ENCODE data around the gene ADAP1. TPM values are rescaled to one million over a fixed set of nuclear protein-coding genes. Genes with fewer than 3 reads are reported as not detected.
A peak's percentile ranks its signal among the peaks of the same experiment; 100 is the strongest.

ADAP1 gene
- polyA plus RNA-seq, 3 donors: 49.1 to 117 (median 72.2) TPM

DNA sequence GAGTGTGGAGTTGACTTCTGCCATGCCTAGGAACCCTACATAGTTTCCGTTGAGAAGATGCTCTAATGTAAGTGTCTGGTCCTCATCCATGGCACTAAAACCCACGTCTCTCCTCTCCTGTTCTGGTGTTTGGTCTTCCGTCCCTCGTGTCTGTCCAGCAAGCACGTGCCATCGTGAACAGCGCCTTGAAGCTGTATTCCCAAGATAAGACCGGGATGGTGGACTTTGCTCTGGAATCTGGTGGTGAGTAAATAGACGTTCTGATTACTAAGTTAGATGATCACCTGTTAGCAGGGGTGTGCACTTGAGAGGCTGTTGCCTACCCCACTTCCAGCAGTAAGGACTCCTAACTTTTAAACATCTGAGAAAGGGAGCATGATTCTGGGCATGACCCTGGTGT lies 93.3 kb downstream of the ADAP1 start:
- H3K27ac Mint-ChIP-seq: peak overlapping the region in 1 of 7 donors; percentile 41
- Histone ChIP-seq H3K27me3 (ENCODE audit: control insufficient read depth in 2 of 2, insufficient read depth in 2 of 2, low read length in 2 of 2) (no peaks in the 10 kb centered on the region), H4K20me1 (ENCODE audit: insufficient read depth, low read length) (no peaks in the 10 kb centered on the region), H3K9ac (ENCODE audit: insufficient read depth, low read length, poor library complexity, severe bottlenecking) (no peak overlapping the region), H3K36me3 (replicated peaks in 1 of 2; ENCODE audit: control insufficient read depth in 1 of 2, insufficient read depth in 2 of 2, low read length in 2 of 2) (peaks cover 65 to 99% of the 10 kb centered on the region in 2 donors), H3K4me1 (ENCODE audit: control insufficient read depth in 1 of 2, insufficient read depth in 2 of 2, low read length in 2 of 2) (no peaks in the 10 kb centered on the region), H3K79me2 (ENCODE audit: insufficient read depth, low read length) (no peaks in the 10 kb centered on the region), H3K27ac (ENCODE audit: low read depth in 1 of 2, low read length in 2 of 2) (no peak overlapping the region), H3K4me3 (replicated peaks in 1 of 3; ENCODE audit: low read depth in 2 of 3, low read length in 3 of 3) (no peak overlapping the region), H3K9me3 (replicated peaks in 1 of 2; ENCODE audit: control insufficient read depth in 1 of 2, insufficient read depth in 1 of 2, low read length in 2 of 2) (no peaks in the 10 kb centered on the region), H3K4me2 (replicated peaks; ENCODE audit: extremely low read depth, low read length, poor library complexity, severe bottlenecking) (no peak overlapping the region), H2AFZ (ENCODE audit: insufficient read depth, low read depth, low read length, poor library complexity, severe bottlenecking) (no peak overlapping the region)
- 90% methylated on average over 2 of the region's 9 CpGs for WGBS (ENCODE audit: insufficient coverage)
- H3K36me3 Mint-ChIP-seq: peaks cover 85 to 96% of the 10 kb centered on the region in 2 donors
- peaks cover 0 to 2% (median 0%) of the 10 kb centered on the region in 7 donors for H3K9me3 Mint-ChIP-seq
- intact Hi-C loops (cut with micrococcal nuclease): no loop called here
- peaks cover 0 to 3% (median 0%) of the 10 kb centered on the region in 3 donors for H3K27me3 Mint-ChIP-seq (ENCODE audit: low read depth in 3 of 3)
- no peak for DNase-seq
- no peak overlapping the region for H3K4me3 Mint-ChIP-seq
- TF ChIP-seq, protein P1, sequence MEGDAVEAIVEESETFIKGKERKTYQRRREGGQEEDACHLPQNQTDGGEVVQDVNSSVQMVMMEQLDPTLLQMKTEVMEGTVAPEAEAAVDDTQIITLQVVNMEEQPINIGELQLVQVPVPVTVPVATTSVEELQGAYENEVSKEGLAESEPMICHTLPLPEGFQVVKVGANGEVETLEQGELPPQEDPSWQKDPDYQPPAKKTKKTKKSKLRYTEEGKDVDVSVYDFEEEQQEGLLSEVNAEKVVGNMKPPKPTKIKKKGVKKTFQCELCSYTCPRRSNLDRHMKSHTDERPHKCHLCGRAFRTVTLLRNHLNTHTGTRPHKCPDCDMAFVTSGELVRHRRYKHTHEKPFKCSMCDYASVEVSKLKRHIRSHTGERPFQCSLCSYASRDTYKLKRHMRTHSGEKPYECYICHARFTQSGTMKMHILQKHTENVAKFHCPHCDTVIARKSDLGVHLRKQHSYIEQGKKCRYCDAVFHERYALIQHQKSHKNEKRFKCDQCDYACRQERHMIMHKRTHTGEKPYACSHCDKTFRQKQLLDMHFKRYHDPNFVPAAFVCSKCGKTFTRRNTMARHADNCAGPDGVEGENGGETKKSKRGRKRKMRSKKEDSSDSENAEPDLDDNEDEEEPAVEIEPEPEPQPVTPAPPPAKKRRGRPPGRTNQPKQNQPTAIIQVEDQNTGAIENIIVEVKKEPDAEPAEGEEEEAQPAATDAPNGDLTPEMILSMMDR (IDR thresholded peaks at IDR 0.05): no peak
- no peaks in the 10 kb centered on the region for H3K4me1 Mint-ChIP-seq

DNA sequence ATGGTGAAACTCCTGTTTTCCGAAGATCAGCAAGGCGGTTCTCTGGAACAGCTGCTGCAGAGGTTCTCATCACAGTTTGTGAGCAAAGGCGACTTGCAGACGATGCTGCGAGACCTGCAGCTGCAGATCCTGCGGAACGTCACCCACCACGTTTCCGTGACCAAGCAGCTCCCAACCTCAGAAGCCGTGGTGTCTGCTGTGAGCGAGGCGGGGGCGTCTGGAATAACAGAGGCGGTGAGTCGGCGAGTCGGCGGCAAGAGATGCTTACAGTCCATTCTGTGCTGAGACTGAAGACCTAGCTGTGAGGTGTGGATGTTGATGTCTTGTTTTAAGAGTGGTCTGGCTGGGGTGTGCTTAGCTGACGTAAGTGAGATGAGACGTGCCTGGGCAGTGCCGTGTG lies 94.3 kb downstream of the ADAP1 start:
- Mint-ChIP-seq H3K27ac (no peak overlapping the region), H3K4me3 (no peak overlapping the region)

More for the DNA sequence above, 94.3 kb downstream of the ADAP1 start:
- H3K79me2 ChIP-seq (ENCODE audit: insufficient read depth, low read length): no peaks in the 10 kb centered on the region
- intact Hi-C loops (cut with micrococcal nuclease): no loop called here
- TF ChIP-seq, protein P1 (IDR thresholded peaks at IDR 0.05): no peak
- peaks cover 64 to 99% of the 10 kb centered on the region in 2 donors for H3K36me3 ChIP-seq (replicated peaks in 1 of 2; ENCODE audit: control insufficient read depth in 1 of 2, insufficient read depth in 2 of 2, low read length in 2 of 2)
- no peak overlapping the region for H3K4me3 ChIP-seq (replicated peaks in 1 of 3; ENCODE audit: low read depth in 2 of 3, low read length in 3 of 3)
- H3K27ac ChIP-seq (ENCODE audit: low read depth in 1 of 2, low read length in 2 of 2): no peak overlapping the region
- no peaks in the 10 kb centered on the region for H3K27me3 ChIP-seq (ENCODE audit: control insufficient read depth in 2 of 2, insufficient read depth in 2 of 2, low read length in 2 of 2)
- H4K20me1 ChIP-seq (ENCODE audit: insufficient read depth, low read length): no peaks in the 10 kb centered on the region
- no peak overlapping the region for H2AFZ ChIP-seq (ENCODE audit: insufficient read depth, low read depth, low read length, poor library complexity, severe bottlenecking)
- H3K4me1 Mint-ChIP-seq: no peaks in the 10 kb centered on the region
- H3K9me3 ChIP-seq (replicated peaks in 1 of 2; ENCODE audit: control insufficient read depth in 1 of 2, insufficient read depth in 1 of 2, low read length in 2 of 2): no peaks in the 10 kb centered on the region
- peaks cover 0 to 2% (median 0%) of the 10 kb centered on the region in 7 donors for H3K9me3 Mint-ChIP-seq
- no peak overlapping the region for H3K9ac ChIP-seq (ENCODE audit: insufficient read depth, low read length, poor library complexity, severe bottlenecking)
- peaks cover 84 to 96% of the 10 kb centered on the region in 2 donors for H3K36me3 Mint-ChIP-seq
- WGBS (ENCODE audit: insufficient coverage): 96% methylated on average over 21 of the region's 21 CpGs
- no peak for DNase-seq
- no peak overlapping the region for H3K4me2 ChIP-seq (replicated peaks; ENCODE audit: extremely low read depth, low read length, poor library complexity, severe bottlenecking)
- H3K27me3 Mint-ChIP-seq (ENCODE audit: low read depth in 3 of 3): peaks cover 0 to 3% (median 0%) of the 10 kb centered on the region in 3 donors
- H3K4me1 ChIP-seq (ENCODE audit: control insufficient read depth in 1 of 2, insufficient read depth in 2 of 2, low read length in 2 of 2): no peaks in the 10 kb centered on the region
